Measurements from ENCODE around the gene SYF2. TPM values are rescaled to one million over a fixed set of nuclear protein-coding genes. Genes with fewer than 3 reads are reported as not detected.

The SYF2 gene
- total and polyA plus RNA-seq, 7 experiments from 2014 or later, result 44.4 to 83.3 (median 71.6) TPM

- Histone ChIP-seq H3K4me1 (ENCODE audit: control insufficient read depth in 2 of 2, insufficient read depth in 2 of 2, low read length in 2 of 2) (no peaks in the 10 kb centered on the region), H3K4me3 (ENCODE audit: low read length) (no peak overlapping the region), H3K27me3 (ENCODE audit: control insufficient read depth in 2 of 2, insufficient read depth in 2 of 2, low read length in 2 of 2) (no peaks in the 10 kb centered on the region), H3K27ac (ENCODE audit: low read depth, low read length) (no peak overlapping the region), H3K9me3 (ENCODE audit: control insufficient read depth in 2 of 3, low read length in 3 of 3) (no peaks in the 10 kb centered on the region), H3K36me3 (ENCODE audit: control insufficient read depth in 2 of 3, insufficient read depth in 3 of 3, low read length in 3 of 3) (no peaks in the 10 kb centered on the region)
- no peak overlapping the region for H3K27ac Mint-ChIP-seq
- peaks cover 0 to 25% (median 21%) of the 10 kb centered on the region in 7 donors for H3K4me1 Mint-ChIP-seq
- CTCF ChIA-PET, result interaction anchor here (0.7 to 0.8 kb wide), 2 partner anchors 86 to 1485 kb away, joined by 3 to 4 read pairs; no protein-coding TSS in a partner anchor
- POLR2A ChIA-PET, result interaction anchor here (0.6 to 4.1 kb wide), 3 partner anchors 10 to 874 kb away, joined by 4 to 23 read pairs (median 6); partner anchors contain the start of gene RSRP1
- no peak overlapping the region for H3K4me3 Mint-ChIP-seq
- intact Hi-C loops (cut with micrococcal nuclease), result no loop called here
- no peaks in the 10 kb centered on the region for H3K9me3 Mint-ChIP-seq
- H3K36me3 Mint-ChIP-seq, result peaks cover 0 to 2% (median 1%) of the 10 kb centered on the region in 5 donors
- ATAC-seq (no peak), DNase-seq (no peak)
- no peaks in the 10 kb centered on the region for H3K27me3 Mint-ChIP-seq
Observed at GRCh38 chr1:25257196-25257595, 24.9 kb upstream of the SYF2 start.

- Mint-ChIP-seq H3K4me1 (peaks cover 0 to 22% (median 19%) of the 10 kb centered on the region in 7 donors), H3K9me3 (no peaks in the 10 kb centered on the region), H3K4me3 (no peak overlapping the region), H3K27me3 (no peaks in the 10 kb centered on the region), H3K27ac (peak overlapping the region in 3 of 9 donors; percentile 5 to 36 (median 28)), H3K36me3 (peaks cover 0 to 4% (median 0%) of the 10 kb centered on the region in 5 donors)
- no peak for DNase-seq
- Histone ChIP-seq H3K27ac (ENCODE audit: low read depth, low read length) (no peak overlapping the region), H3K9me3 (ENCODE audit: control insufficient read depth in 2 of 3, low read length in 3 of 3) (no peaks in the 10 kb centered on the region), H3K27me3 (ENCODE audit: control insufficient read depth in 2 of 2, insufficient read depth in 2 of 2, low read length in 2 of 2) (no peaks in the 10 kb centered on the region), H3K4me3 (ENCODE audit: low read length) (no peak overlapping the region), H3K36me3 (ENCODE audit: control insufficient read depth in 2 of 3, insufficient read depth in 3 of 3, low read length in 3 of 3) (no peaks in the 10 kb centered on the region), H3K4me1 (ENCODE audit: control insufficient read depth in 2 of 2, insufficient read depth in 2 of 2, low read length in 2 of 2) (no peaks in the 10 kb centered on the region)
- POLR2A ChIA-PET, result interaction anchor here (0.6 to 4.1 kb wide), 2 partner anchors 9 to 726 kb away, joined by 3 to 23 read pairs; partner anchors contain the start of gene RSRP1
- CTCF ChIA-PET, result interaction anchor here (0.8 kb wide), 1 partner anchor 1485 kb away, joined by 4 read pairs; no protein-coding TSS in a partner anchor
- no peak for ATAC-seq
- intact Hi-C loops (cut with micrococcal nuclease), result no loop called here
Observed at GRCh38 chr1:25256578-25256965, 24.3 kb upstream of the SYF2 start.

- peaks cover 0 to 4% (median 0%) of the 10 kb centered on the region in 5 donors for H3K36me3 Mint-ChIP-seq
- H3K9me3 ChIP-seq (ENCODE audit: control insufficient read depth in 2 of 3, low read length in 3 of 3), result no peaks in the 10 kb centered on the region
- CTCF ChIA-PET, result no interaction called here
- H3K27ac Mint-ChIP-seq, result peak overlapping the region in 2 of 9 donors; percentile 36 to 52
- intact Hi-C loops (cut with micrococcal nuclease), result no loop called here
- H3K27ac ChIP-seq (ENCODE audit: low read depth, low read length), result no peak overlapping the region
- H3K4me3 ChIP-seq (ENCODE audit: low read length), result no peak overlapping the region
- H3K36me3 ChIP-seq (ENCODE audit: control insufficient read depth in 2 of 3, insufficient read depth in 3 of 3, low read length in 3 of 3), result no peaks in the 10 kb centered on the region
- no peaks in the 10 kb centered on the region for H3K4me1 ChIP-seq (ENCODE audit: control insufficient read depth in 2 of 2, insufficient read depth in 2 of 2, low read length in 2 of 2)
- no peaks in the 10 kb centered on the region for H3K27me3 Mint-ChIP-seq
- ATAC-seq, result no peak
- no peaks in the 10 kb centered on the region for H3K27me3 ChIP-seq (ENCODE audit: control insufficient read depth in 2 of 2, insufficient read depth in 2 of 2, low read length in 2 of 2)
- DNase-seq, result no peak
- peaks cover 0 to 21% (median 17%) of the 10 kb centered on the region in 7 donors for H3K4me1 Mint-ChIP-seq
- no peaks in the 10 kb centered on the region for H3K9me3 Mint-ChIP-seq
- H3K4me3 Mint-ChIP-seq, result no peak overlapping the region
- POLR2A ChIA-PET, result interaction anchor here (0.6 to 4.1 kb wide), 3 partner anchors 8 to 725 kb away, joined by 3 to 23 read pairs (median 4); partner anchors contain the start of gene RSRP1
Observed at GRCh38 chr1:25255706-25256577, 23.6 kb upstream of the SYF2 start.

- peaks cover 0 to 4% (median 0%) of the 10 kb centered on the region in 5 donors for H3K36me3 Mint-ChIP-seq
- H3K4me1 ChIP-seq (ENCODE audit: control insufficient read depth in 2 of 2, insufficient read depth in 2 of 2, low read length in 2 of 2), result no peaks in the 10 kb centered on the region
- no peaks in the 10 kb centered on the region for H3K36me3 ChIP-seq (ENCODE audit: control insufficient read depth in 2 of 3, insufficient read depth in 3 of 3, low read length in 3 of 3)
- H3K9me3 Mint-ChIP-seq, result no peaks in the 10 kb centered on the region
- no peak overlapping the region for H3K27ac ChIP-seq (ENCODE audit: low read depth, low read length)
- ChIA-PET CTCF (no interaction called here), POLR2A (interaction anchor here (0.6 to 1.2 kb wide), 2 partner anchors 21 to 758 kb away, joined by 3 to 6 read pairs; partner anchors contain the start of gene SYF2)
- no peak overlapping the region for H3K4me3 ChIP-seq (ENCODE audit: low read length)
- peaks cover 0 to 16% (median 5%) of the 10 kb centered on the region in 7 donors for H3K4me1 Mint-ChIP-seq
- DNase-seq (no peak), ATAC-seq (no peak)
- H3K27ac Mint-ChIP-seq, result peak overlapping the region in 1 of 9 donors; percentile 9
- H3K27me3 ChIP-seq (ENCODE audit: control insufficient read depth in 2 of 2, insufficient read depth in 2 of 2, low read length in 2 of 2), result no peaks in the 10 kb centered on the region
- no peaks in the 10 kb centered on the region for H3K27me3 Mint-ChIP-seq
- intact Hi-C loops (cut with micrococcal nuclease), result no loop called here
- H3K4me3 Mint-ChIP-seq, result no peak overlapping the region
- H3K9me3 ChIP-seq (ENCODE audit: control insufficient read depth in 2 of 3, low read length in 3 of 3), result no peaks in the 10 kb centered on the region
Observed at GRCh38 chr1:25253911-25254310, 21.6 kb upstream of the SYF2 start.

GRCh38 chr1:25247829-25248754 is 15.8 kb upstream of the SYF2 start:
- Mint-ChIP-seq H3K36me3 (peaks cover 3 to 37% (median 32%) of the 10 kb centered on the region in 5 donors), H3K27ac (peak overlapping the region; percentile 46 to 100 (median 99)), H3K4me3 (peak overlapping the region; percentile 96 to 99 (median 97)), H3K4me1 (peaks cover 28 to 56% (median 43%) of the 10 kb centered on the region in 7 donors), H3K27me3 (peaks cover 0 to 8% (median 0%) of the 10 kb centered on the region in 5 donors), H3K9me3 (peaks cover 0 to 10% (median 0%) of the 10 kb centered on the region in 11 donors)
- peaks cover 30 to 35% of the 10 kb centered on the region in 2 donors for H3K4me1 ChIP-seq (ENCODE audit: control insufficient read depth in 2 of 2, insufficient read depth in 2 of 2, low read length in 2 of 2)
- peaks cover 19 to 40% (median 28%) of the 10 kb centered on the region in 3 experiments for H3K36me3 ChIP-seq (ENCODE audit: control insufficient read depth in 2 of 3, insufficient read depth in 3 of 3, low read length in 3 of 3)
- POLR2A ChIA-PET, result interaction anchor here (0.6 to 10.7 kb wide), 24 partner anchors 9 to 1089 kb away, joined by 3 to 182 read pairs (median 5); partner anchors contain the start of genes AUNIP, CLIC4, PAQR7 and SYF2
- peak overlapping the region; percentile 98 for H3K27ac ChIP-seq (ENCODE audit: low read depth, low read length)
- DNase-seq (no peak), ATAC-seq (no peak)
- peak overlapping the region; percentile 94 for H3K4me3 ChIP-seq (ENCODE audit: low read length)
- H3K27me3 ChIP-seq (ENCODE audit: control insufficient read depth in 2 of 2, insufficient read depth in 2 of 2, low read length in 2 of 2), result no peaks in the 10 kb centered on the region
- intact Hi-C loops (cut with micrococcal nuclease), result loop anchor here (1.0 to 10.0 kb wide), 14 partner anchors 9 to 1674 kb away; partner anchors contain the start of genes CLIC4 (in 2 of the 2), SYF2 (in 2 of the 2), TMEM50A (in 2 of the 2) and MTFR1L (in 1 of the 2)
- H3K9me3 ChIP-seq (ENCODE audit: control insufficient read depth in 2 of 3, low read length in 3 of 3), result no peaks in the 10 kb centered on the region
- CTCF ChIA-PET, result no interaction called here
